Measurements from ENCODE around the gene AGRN. TPM values are rescaled to one million over a fixed set of nuclear protein-coding genes. Genes with fewer than 3 reads are reported as not detected.
"Not testable (repeated sequence)": the region's sequence is repeated elsewhere in the genome, so short reads cannot be mapped to it uniquely, and the experiment has no call there.

Gene AGRN
- total RNA-seq, 1 experiment from 2014 or later, result 184 TPM

DNA sequence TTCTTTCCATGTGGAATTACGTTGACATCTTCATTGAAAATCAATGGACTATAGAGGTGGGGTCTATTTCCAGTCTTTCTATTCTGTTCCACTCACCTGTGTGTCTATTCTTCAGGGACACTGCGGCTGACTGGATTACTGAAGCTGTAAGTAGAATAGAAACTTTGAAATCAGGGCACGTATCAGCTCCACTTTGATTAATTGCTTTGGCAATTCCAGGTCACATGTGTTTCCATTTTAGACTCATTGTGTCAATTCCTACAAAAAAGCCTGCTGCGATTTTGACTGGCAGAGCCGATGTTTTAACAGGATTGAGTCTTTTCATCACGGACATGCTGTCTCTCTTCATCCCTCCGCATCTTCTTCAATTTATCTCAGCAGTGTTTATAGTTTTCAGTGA is 75.1 kb downstream of the AGRN start:
- no peak overlapping the region for H3K4me3 Mint-ChIP-seq
- peaks cover 34% of the 10 kb centered on the region for H3K9me3 Mint-ChIP-seq
- no peaks in the 10 kb centered on the region for H3K4me1 Mint-ChIP-seq
- peaks cover 30% of the 10 kb centered on the region for H3K27me3 Mint-ChIP-seq (ENCODE audit: low read depth)
- H3K27ac Mint-ChIP-seq, result no peak overlapping the region
- 0 out of 2 replicates have a peak, but pooled peaks cover 7% of the 10 kb centered on the region for H3K36me3 Mint-ChIP-seq
- ATAC-seq (no peak), DNase-seq (ENCODE audit: low spot score) (no peak)
- POLR2A ChIA-PET, result no interaction called here
- TF ChIP-seq IRF2 (CRISPR knock-in tag; IDR thresholded peaks at IDR 0.05; ENCODE audit: borderline replicate concordance, low read depth) (no peak), ZBTB21 (CRISPR knock-in tag; IDR thresholded peaks at IDR 0.05; ENCODE audit: borderline replicate concordance) (no peak)
- TF ChIP-seq, protein P1, sequence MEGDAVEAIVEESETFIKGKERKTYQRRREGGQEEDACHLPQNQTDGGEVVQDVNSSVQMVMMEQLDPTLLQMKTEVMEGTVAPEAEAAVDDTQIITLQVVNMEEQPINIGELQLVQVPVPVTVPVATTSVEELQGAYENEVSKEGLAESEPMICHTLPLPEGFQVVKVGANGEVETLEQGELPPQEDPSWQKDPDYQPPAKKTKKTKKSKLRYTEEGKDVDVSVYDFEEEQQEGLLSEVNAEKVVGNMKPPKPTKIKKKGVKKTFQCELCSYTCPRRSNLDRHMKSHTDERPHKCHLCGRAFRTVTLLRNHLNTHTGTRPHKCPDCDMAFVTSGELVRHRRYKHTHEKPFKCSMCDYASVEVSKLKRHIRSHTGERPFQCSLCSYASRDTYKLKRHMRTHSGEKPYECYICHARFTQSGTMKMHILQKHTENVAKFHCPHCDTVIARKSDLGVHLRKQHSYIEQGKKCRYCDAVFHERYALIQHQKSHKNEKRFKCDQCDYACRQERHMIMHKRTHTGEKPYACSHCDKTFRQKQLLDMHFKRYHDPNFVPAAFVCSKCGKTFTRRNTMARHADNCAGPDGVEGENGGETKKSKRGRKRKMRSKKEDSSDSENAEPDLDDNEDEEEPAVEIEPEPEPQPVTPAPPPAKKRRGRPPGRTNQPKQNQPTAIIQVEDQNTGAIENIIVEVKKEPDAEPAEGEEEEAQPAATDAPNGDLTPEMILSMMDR (IDR thresholded peaks at IDR 0.05), result no peak
- CTCF ChIA-PET, result no interaction called here

DNA sequence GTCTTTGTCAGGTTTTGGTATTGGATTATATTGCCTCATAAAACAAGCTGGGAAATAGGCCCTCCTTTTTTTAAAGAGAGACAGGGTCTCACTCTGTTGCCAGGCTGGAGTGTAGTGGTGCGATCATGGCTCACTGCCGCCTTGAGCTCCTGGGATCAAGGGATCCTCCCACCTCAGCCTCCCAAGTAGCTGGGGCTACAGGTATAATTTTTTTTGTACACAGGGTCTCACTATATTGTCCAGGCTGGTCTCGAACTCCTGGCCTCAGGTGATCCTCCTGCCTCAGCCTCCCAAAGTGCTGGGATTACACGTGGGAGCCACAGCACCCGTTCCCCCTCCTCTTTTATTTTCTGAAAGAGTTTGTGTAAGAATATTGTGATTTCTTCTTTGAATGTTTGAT is 76.2 kb downstream of the AGRN start:
- H3K9me3 Mint-ChIP-seq, result peaks cover 44% of the 10 kb centered on the region
- DNase-seq (ENCODE audit: low spot score); ATAC-seq; H3K27ac Mint-ChIP-seq; POLR2A ChIA-PET; H3K4me1 Mint-ChIP-seq; CTCF ChIA-PET; H3K4me3 Mint-ChIP-seq: not testable (repeated sequence)
- H3K36me3 Mint-ChIP-seq, result peaks cover 14% of the 10 kb centered on the region
- H3K27me3 Mint-ChIP-seq (ENCODE audit: low read depth), result peaks cover 35% of the 10 kb centered on the region

DNA sequence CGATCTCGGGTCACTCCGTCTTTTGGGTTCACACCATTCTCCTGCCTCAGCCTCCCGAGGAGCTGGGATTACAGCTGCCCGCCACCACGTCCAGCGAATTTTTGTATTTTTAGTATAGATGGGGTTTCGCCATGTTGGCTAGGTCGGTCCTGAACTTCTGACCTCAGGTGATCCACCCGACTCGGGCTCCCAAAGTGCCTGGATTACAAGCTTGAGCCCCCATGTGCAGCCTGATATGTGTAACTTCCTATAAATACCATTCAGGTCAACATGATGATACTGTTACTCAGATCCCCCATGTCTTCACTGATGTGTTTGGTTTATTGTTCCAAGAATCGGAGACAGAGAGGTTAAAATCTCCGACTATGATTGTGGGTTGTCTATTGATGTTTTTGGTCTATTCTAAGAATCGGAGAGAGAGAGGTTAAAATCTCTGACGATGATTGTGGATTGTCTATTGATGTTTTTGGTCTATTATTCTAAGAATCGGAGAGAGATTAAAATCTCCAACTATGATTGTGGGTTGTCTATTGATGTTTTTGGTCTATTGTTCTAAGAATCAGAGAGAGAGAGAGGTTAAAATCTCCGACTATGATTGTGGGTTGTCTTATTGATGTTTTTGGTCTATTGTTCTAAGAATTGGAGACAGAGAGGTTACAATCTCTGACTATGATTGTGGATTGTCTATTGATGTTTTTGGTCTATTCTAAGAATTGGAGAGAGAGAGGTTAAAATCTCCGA is 78.9 kb downstream of the AGRN start:
- Mint-ChIP-seq H3K36me3 (peaks cover 24% of the 10 kb centered on the region), H3K4me3 (no peak overlapping the region), H3K27ac (no peak overlapping the region), H3K4me1 (no peaks in the 10 kb centered on the region), H3K27me3 (ENCODE audit: low read depth) (peaks cover 36% of the 10 kb centered on the region), H3K9me3 (peaks cover 48% of the 10 kb centered on the region)
- ATAC-seq, result no peak
- ChIA-PET CTCF (no interaction called here), POLR2A (no interaction called here)
- DNase-seq (ENCODE audit: low spot score), result no peak
- TF ChIP-seq JUN (CRISPR knock-in tag; IDR thresholded peaks at IDR 0.05) (no peak), ZNF396 (CRISPR knock-in tag; IDR thresholded peaks at IDR 0.05; ENCODE audit: borderline replicate concordance) (no peak), ELF4 (CRISPR knock-in tag; IDR thresholded peaks at IDR 0.05; ENCODE audit: low read depth) (no peak), NR3C1 (CRISPR knock-in tag; conservative IDR thresholded peaks at IDR 0.05; ENCODE audit: low read depth) (no peak), TP53 (CRISPR knock-in tag; IDR thresholded peaks at IDR 0.05) (no peak), CREB1 (CRISPR knock-in tag; IDR thresholded peaks at IDR 0.05) (no peak), ZNF219 (CRISPR knock-in tag; IDR thresholded peaks at IDR 0.05; ENCODE audit: borderline replicate concordance) (no peak)
- TF ChIP-seq, protein P2, sequence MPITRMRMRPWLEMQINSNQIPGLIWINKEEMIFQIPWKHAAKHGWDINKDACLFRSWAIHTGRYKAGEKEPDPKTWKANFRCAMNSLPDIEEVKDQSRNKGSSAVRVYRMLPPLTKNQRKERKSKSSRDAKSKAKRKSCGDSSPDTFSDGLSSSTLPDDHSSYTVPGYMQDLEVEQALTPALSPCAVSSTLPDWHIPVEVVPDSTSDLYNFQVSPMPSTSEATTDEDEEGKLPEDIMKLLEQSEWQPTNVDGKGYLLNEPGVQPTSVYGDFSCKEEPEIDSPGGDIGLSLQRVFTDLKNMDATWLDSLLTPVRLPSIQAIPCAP (CRISPR knock-in tag; IDR thresholded peaks at IDR 0.05), result no peak
- TF ChIP-seq, protein P3, sequence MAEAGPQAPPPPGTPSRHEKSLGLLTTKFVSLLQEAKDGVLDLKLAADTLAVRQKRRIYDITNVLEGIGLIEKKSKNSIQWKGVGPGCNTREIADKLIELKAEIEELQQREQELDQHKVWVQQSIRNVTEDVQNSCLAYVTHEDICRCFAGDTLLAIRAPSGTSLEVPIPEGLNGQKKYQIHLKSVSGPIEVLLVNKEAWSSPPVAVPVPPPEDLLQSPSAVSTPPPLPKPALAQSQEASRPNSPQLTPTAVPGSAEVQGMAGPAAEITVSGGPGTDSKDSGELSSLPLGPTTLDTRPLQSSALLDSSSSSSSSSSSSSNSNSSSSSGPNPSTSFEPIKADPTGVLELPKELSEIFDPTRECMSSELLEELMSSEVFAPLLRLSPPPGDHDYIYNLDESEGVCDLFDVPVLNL (CRISPR knock-in tag; IDR thresholded peaks at IDR 0.05; ENCODE audit: borderline replicate concordance, low read depth), result no peak
- TF ChIP-seq, protein P4, sequence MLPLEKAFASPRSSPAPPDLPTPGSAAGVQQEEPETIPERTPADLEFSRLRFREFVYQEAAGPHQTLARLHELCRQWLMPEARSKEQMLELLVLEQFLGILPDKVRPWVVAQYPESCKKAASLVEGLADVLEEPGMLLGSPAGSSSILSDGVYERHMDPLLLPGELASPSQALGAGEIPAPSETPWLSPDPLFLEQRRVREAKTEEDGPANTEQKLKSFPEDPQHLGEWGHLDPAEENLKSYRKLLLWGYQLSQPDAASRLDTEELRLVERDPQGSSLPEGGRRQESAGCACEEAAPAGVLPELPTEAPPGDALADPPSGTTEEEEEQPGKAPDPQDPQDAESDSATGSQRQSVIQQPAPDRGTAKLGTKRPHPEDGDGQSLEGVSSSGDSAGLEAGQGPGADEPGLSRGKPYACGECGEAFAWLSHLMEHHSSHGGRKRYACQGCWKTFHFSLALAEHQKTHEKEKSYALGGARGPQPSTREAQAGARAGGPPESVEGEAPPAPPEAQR (CRISPR knock-in tag; IDR thresholded peaks at IDR 0.05), result no peak
- TF ChIP-seq, protein P5, sequence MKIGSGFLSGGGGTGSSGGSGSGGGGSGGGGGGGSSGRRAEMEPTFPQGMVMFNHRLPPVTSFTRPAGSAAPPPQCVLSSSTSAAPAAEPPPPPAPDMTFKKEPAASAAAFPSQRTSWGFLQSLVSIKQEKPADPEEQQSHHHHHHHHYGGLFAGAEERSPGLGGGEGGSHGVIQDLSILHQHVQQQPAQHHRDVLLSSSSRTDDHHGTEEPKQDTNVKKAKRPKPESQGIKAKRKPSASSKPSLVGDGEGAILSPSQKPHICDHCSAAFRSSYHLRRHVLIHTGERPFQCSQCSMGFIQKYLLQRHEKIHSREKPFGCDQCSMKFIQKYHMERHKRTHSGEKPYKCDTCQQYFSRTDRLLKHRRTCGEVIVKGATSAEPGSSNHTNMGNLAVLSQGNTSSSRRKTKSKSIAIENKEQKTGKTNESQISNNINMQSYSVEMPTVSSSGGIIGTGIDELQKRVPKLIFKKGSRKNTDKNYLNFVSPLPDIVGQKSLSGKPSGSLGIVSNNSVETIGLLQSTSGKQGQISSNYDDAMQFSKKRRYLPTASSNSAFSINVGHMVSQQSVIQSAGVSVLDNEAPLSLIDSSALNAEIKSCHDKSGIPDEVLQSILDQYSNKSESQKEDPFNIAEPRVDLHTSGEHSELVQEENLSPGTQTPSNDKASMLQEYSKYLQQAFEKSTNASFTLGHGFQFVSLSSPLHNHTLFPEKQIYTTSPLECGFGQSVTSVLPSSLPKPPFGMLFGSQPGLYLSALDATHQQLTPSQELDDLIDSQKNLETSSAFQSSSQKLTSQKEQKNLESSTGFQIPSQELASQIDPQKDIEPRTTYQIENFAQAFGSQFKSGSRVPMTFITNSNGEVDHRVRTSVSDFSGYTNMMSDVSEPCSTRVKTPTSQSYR (CRISPR knock-in tag; IDR thresholded peaks at IDR 0.05), result no peak
- TF ChIP-seq, protein P6, sequence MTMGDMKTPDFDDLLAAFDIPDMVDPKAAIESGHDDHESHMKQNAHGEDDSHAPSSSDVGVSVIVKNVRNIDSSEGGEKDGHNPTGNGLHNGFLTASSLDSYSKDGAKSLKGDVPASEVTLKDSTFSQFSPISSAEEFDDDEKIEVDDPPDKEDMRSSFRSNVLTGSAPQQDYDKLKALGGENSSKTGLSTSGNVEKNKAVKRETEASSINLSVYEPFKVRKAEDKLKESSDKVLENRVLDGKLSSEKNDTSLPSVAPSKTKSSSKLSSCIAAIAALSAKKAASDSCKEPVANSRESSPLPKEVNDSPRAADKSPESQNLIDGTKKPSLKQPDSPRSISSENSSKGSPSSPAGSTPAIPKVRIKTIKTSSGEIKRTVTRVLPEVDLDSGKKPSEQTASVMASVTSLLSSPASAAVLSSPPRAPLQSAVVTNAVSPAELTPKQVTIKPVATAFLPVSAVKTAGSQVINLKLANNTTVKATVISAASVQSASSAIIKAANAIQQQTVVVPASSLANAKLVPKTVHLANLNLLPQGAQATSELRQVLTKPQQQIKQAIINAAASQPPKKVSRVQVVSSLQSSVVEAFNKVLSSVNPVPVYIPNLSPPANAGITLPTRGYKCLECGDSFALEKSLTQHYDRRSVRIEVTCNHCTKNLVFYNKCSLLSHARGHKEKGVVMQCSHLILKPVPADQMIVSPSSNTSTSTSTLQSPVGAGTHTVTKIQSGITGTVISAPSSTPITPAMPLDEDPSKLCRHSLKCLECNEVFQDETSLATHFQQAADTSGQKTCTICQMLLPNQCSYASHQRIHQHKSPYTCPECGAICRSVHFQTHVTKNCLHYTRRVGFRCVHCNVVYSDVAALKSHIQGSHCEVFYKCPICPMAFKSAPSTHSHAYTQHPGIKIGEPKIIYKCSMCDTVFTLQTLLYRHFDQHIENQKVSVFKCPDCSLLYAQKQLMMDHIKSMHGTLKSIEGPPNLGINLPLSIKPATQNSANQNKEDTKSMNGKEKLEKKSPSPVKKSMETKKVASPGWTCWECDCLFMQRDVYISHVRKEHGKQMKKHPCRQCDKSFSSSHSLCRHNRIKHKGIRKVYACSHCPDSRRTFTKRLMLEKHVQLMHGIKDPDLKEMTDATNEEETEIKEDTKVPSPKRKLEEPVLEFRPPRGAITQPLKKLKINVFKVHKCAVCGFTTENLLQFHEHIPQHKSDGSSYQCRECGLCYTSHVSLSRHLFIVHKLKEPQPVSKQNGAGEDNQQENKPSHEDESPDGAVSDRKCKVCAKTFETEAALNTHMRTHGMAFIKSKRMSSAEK (CRISPR knock-in tag; IDR thresholded peaks at IDR 0.05; ENCODE audit: borderline replicate concordance), result no peak
- TF ChIP-seq, protein P7, sequence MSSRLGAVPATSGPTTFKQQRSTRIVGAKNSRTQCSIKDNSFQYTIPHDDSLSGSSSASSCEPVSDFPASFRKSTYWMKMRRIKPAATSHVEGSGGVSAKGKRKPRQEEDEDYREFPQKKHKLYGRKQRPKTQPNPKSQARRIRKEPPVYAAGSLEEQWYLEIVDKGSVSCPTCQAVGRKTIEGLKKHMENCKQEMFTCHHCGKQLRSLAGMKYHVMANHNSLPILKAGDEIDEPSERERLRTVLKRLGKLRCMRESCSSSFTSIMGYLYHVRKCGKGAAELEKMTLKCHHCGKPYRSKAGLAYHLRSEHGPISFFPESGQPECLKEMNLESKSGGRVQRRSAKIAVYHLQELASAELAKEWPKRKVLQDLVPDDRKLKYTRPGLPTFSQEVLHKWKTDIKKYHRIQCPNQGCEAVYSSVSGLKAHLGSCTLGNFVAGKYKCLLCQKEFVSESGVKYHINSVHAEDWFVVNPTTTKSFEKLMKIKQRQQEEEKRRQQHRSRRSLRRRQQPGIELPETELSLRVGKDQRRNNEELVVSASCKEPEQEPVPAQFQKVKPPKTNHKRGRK (CRISPR knock-in tag; IDR thresholded peaks at IDR 0.05; ENCODE audit: borderline replicate concordance), result no peak

All from WTC11 (cell line).